ENCODE results near the gene MICA.
"Not testable (repeated sequence)": the region's sequence is repeated elsewhere in the genome, so short reads cannot be mapped to it uniquely, and the experiment has no call there.

GRCh38 chr6:31435051-31435450, 31.7 kb downstream of the MICA start:
- not testable (repeated sequence) for TF ChIP-seq CTCF, POLR2A (IDR thresholded peaks at IDR 0.05)
